Dendritic cell treated with granulocyte-macrophage colony-stimulating factor and Interleukin-4, amounts not matched to agents 40 ng/mL and 50 ng/mL, for 4 days (primary cell): ENCODE data around the gene SEZ6L.

Experiments used
- H3K27ac Mint-ChIP-seq: one replicate; pipeline ENCODE4 v1.8.0; 2022; ENCODE audit warnings: mild to moderate bottlenecking, mixed read lengths
- H3K27me3 Mint-ChIP-seq: one replicate; pipeline ENCODE4 v1.8.0; 2022; ENCODE audit warnings: mild to moderate bottlenecking, mixed read lengths
- H3K36me3 Mint-ChIP-seq: one replicate; pipeline ENCODE4 v1.8.0; 2022; ENCODE audit warnings: low read depth, mixed read lengths
- H3K4me1 Mint-ChIP-seq: one replicate; pipeline ENCODE4 v1.8.0; 2022; ENCODE audit warnings: low read depth, mixed read lengths
- H3K4me3 Mint-ChIP-seq: one replicate; pipeline ENCODE4 v1.8.0; 2022; ENCODE audit warnings: mild to moderate bottlenecking, moderate library complexity, mixed read lengths
- H3K9me3 Mint-ChIP-seq: one replicate; pipeline ENCODE4 v1.8.0; 2022; ENCODE audit warnings: mixed read lengths
- intact Hi-C: fragments of 100-400 bp; cut with micrococcal nuclease; formaldehyde crosslinking; loops from one replicate; pipeline ENCODE4 v1.15.0; 2022

Gene SEZ6L

GRCh38 chr22:26239581-26239980 lies 70.3 kb downstream of the SEZ6L start:
- Mint-ChIP-seq H3K9me3 (no peaks in the 10 kb centered on the region), H3K4me3 (no peak overlapping the region), H3K36me3 (no peaks in the 10 kb centered on the region), H3K27ac (no peak overlapping the region), H3K4me1 (no peaks in the 10 kb centered on the region), H3K27me3 (peaks cover 1% of the 10 kb centered on the region)
- intact Hi-C loops = no loop called here

- Mint-ChIP-seq H3K36me3 (no peaks in the 10 kb centered on the region), H3K27me3 (peaks cover 1% of the 10 kb centered on the region), H3K4me1 (no peaks in the 10 kb centered on the region), H3K27ac (no peak overlapping the region), H3K4me3 (no peak overlapping the region), H3K9me3 (no peaks in the 10 kb centered on the region)
- intact Hi-C loops = no loop called here
Observed at GRCh38 chr22:26241361-26241760, 72.1 kb downstream of the SEZ6L start.

- H3K27me3 Mint-ChIP-seq = peaks cover 1% of the 10 kb centered on the region
- no peaks in the 10 kb centered on the region for H3K4me1 Mint-ChIP-seq
- no peaks in the 10 kb centered on the region for H3K36me3 Mint-ChIP-seq
- no peak overlapping the region for H3K4me3 Mint-ChIP-seq
- intact Hi-C loops = no loop called here
- no peaks in the 10 kb centered on the region for H3K9me3 Mint-ChIP-seq
- no peak overlapping the region for H3K27ac Mint-ChIP-seq
Observed at GRCh38 chr22:26245001-26245400, 75.7 kb downstream of the SEZ6L start.

GRCh38 chr22:26246552-26246951 lies 77.3 kb downstream of the SEZ6L start:
- intact Hi-C loops = no loop called here
- H3K27me3 Mint-ChIP-seq = peaks cover 3% of the 10 kb centered on the region
- H3K4me1 Mint-ChIP-seq = no peaks in the 10 kb centered on the region
- H3K36me3 Mint-ChIP-seq = no peaks in the 10 kb centered on the region
- no peak overlapping the region for H3K27ac Mint-ChIP-seq
- no peak overlapping the region for H3K4me3 Mint-ChIP-seq
- no peaks in the 10 kb centered on the region for H3K9me3 Mint-ChIP-seq

GRCh38 chr22:26251869-26252268 lies 82.6 kb downstream of the SEZ6L start:
- H3K36me3 Mint-ChIP-seq = no peaks in the 10 kb centered on the region
- H3K4me1 Mint-ChIP-seq = no peaks in the 10 kb centered on the region
- H3K27me3 Mint-ChIP-seq = peaks cover 9% of the 10 kb centered on the region
- intact Hi-C loops = no loop called here
- no peak overlapping the region for H3K4me3 Mint-ChIP-seq
- H3K27ac Mint-ChIP-seq = no peak overlapping the region
- H3K9me3 Mint-ChIP-seq = no peaks in the 10 kb centered on the region

- no peak overlapping the region for H3K4me3 Mint-ChIP-seq
- intact Hi-C loops = no loop called here
- H3K27me3 Mint-ChIP-seq = peaks cover 4% of the 10 kb centered on the region
- H3K36me3 Mint-ChIP-seq = no peaks in the 10 kb centered on the region
- no peak overlapping the region for H3K27ac Mint-ChIP-seq
- no peaks in the 10 kb centered on the region for H3K4me1 Mint-ChIP-seq
- no peaks in the 10 kb centered on the region for H3K9me3 Mint-ChIP-seq
Observed at GRCh38 chr22:26259510-26259909, 90.2 kb downstream of the SEZ6L start.

- Mint-ChIP-seq H3K4me1 (no peaks in the 10 kb centered on the region), H3K27me3 (no peaks in the 10 kb centered on the region), H3K27ac (no peak overlapping the region), H3K36me3 (no peaks in the 10 kb centered on the region), H3K4me3 (no peak overlapping the region), H3K9me3 (no peaks in the 10 kb centered on the region)
- intact Hi-C loops = no loop called here
Observed at GRCh38 chr22:26264162-26264561, 94.9 kb downstream of the SEZ6L start.

GRCh38 chr22:26265281-26265680 lies 96.0 kb downstream of the SEZ6L start:
- H3K27me3 Mint-ChIP-seq = no peaks in the 10 kb centered on the region
- H3K27ac Mint-ChIP-seq = no peak overlapping the region
- intact Hi-C loops = no loop called here
- no peak overlapping the region for H3K4me3 Mint-ChIP-seq
- no peaks in the 10 kb centered on the region for H3K9me3 Mint-ChIP-seq
- no peaks in the 10 kb centered on the region for H3K4me1 Mint-ChIP-seq
- no peaks in the 10 kb centered on the region for H3K36me3 Mint-ChIP-seq

- Mint-ChIP-seq H3K9me3 (no peaks in the 10 kb centered on the region), H3K27me3 (no peaks in the 10 kb centered on the region)
Observed at GRCh38 chr22:26265909-26266308, 96.6 kb downstream of the SEZ6L start.

GRCh38 chr22:26267856-26268255 lies 98.6 kb downstream of the SEZ6L start:
- Mint-ChIP-seq H3K27me3 (peaks cover 4% of the 10 kb centered on the region), H3K4me3 (no peak overlapping the region), H3K27ac (no peak overlapping the region), H3K4me1 (no peaks in the 10 kb centered on the region), H3K36me3 (no peaks in the 10 kb centered on the region), H3K9me3 (no peaks in the 10 kb centered on the region)
- intact Hi-C loops = no loop called here

More at GRCh38 chr22:26265909-26266308, 96.6 kb downstream of the SEZ6L start:
- intact Hi-C loops = no loop called here
- no peaks in the 10 kb centered on the region for H3K4me1 Mint-ChIP-seq
- no peak overlapping the region for H3K27ac Mint-ChIP-seq
- H3K4me3 Mint-ChIP-seq = no peak overlapping the region
- no peaks in the 10 kb centered on the region for H3K36me3 Mint-ChIP-seq

GRCh38 chr22:26269572-26269971 lies 100.3 kb downstream of the SEZ6L start:
- Mint-ChIP-seq H3K36me3 (no peaks in the 10 kb centered on the region), H3K4me1 (no peaks in the 10 kb centered on the region), H3K27ac (no peak overlapping the region), H3K4me3 (no peak overlapping the region), H3K27me3 (peaks cover 6% of the 10 kb centered on the region), H3K9me3 (no peaks in the 10 kb centered on the region)
- intact Hi-C loops = no loop called here

- H3K27me3 Mint-ChIP-seq = peaks cover 6% of the 10 kb centered on the region
- no peak overlapping the region for H3K4me3 Mint-ChIP-seq
- no peaks in the 10 kb centered on the region for H3K4me1 Mint-ChIP-seq
- H3K27ac Mint-ChIP-seq = no peak overlapping the region
- intact Hi-C loops = no loop called here
- H3K9me3 Mint-ChIP-seq = no peaks in the 10 kb centered on the region
- H3K36me3 Mint-ChIP-seq = no peaks in the 10 kb centered on the region
Observed at GRCh38 chr22:26271427-26271826, 102.2 kb downstream of the SEZ6L start.

GRCh38 chr22:26273011-26273675 lies 103.9 kb downstream of the SEZ6L start:
- intact Hi-C loops = no loop called here
- no peak overlapping the region for H3K4me3 Mint-ChIP-seq
- no peaks in the 10 kb centered on the region for H3K4me1 Mint-ChIP-seq
- no peak overlapping the region for H3K27ac Mint-ChIP-seq
- peaks cover 8% of the 10 kb centered on the region for H3K27me3 Mint-ChIP-seq
- H3K9me3 Mint-ChIP-seq = no peaks in the 10 kb centered on the region
- H3K36me3 Mint-ChIP-seq = no peaks in the 10 kb centered on the region

GRCh38 chr22:26276529-26277160 lies 107.4 kb downstream of the SEZ6L start:
- H3K27me3 Mint-ChIP-seq = peaks cover 7% of the 10 kb centered on the region
- intact Hi-C loops = no loop called here
- H3K4me1 Mint-ChIP-seq = no peaks in the 10 kb centered on the region
- H3K27ac Mint-ChIP-seq = no peak overlapping the region
- H3K4me3 Mint-ChIP-seq = no peak overlapping the region
- H3K36me3 Mint-ChIP-seq = no peaks in the 10 kb centered on the region
- H3K9me3 Mint-ChIP-seq = no peaks in the 10 kb centered on the region

GRCh38 chr22:26281941-26282340 lies 112.7 kb downstream of the SEZ6L start:
- Mint-ChIP-seq H3K27me3 (peaks cover 4% of the 10 kb centered on the region), H3K4me1 (no peaks in the 10 kb centered on the region), H3K36me3 (no peaks in the 10 kb centered on the region), H3K4me3 (no peak overlapping the region), H3K27ac (no peak overlapping the region), H3K9me3 (no peaks in the 10 kb centered on the region)
- intact Hi-C loops = no loop called here
